Left kidney (tissue), 2 donors: ENCODE results near the gene PRKG1. TPM values are rescaled to one million over a fixed set of nuclear protein-coding genes. Genes with fewer than 3 reads are reported as not detected.
"Not testable (repeated sequence)": the region's sequence is repeated elsewhere in the genome, so short reads cannot be mapped to it uniquely, and the experiment has no call there.

Experiments
- DNase-seq: peaks from one replicate; pipeline ENCODE4 v3.0.0-alpha.2; 2013
- polyA plus RNA-seq: library from polyadenylated mRNA; unstranded; fragments of 120-200 nt; gene quantifications from one replicate; pipeline ENCODE4 v1.2.1, GENCODE V29; 2013; ENCODE audit not compliant: insufficient read length

The PRKG1 gene
- polyA plus RNA-seq, 1 donor = 14.9 TPM

GRCh38 chr10:51117053-51117660, 42.9 kb downstream of the PRKG1 start:
- no peak for DNase-seq

- DNase-seq = peak; percentile 35
These were observed 43.5 kb downstream of the PRKG1 start for GRCh38 chr10:51117794-51118193.

GRCh38 chr10:51119441-51119840, 45.2 kb downstream of the PRKG1 start:
- DNase-seq = no peak

GRCh38 chr10:51121861-51122260, 47.6 kb downstream of the PRKG1 start:
- DNase-seq = no peak

- no peak for DNase-seq
These were observed 50.6 kb downstream of the PRKG1 start for GRCh38 chr10:51124852-51125251.

GRCh38 chr10:51125518-51125917, 51.2 kb downstream of the PRKG1 start:
- no peak for DNase-seq

GRCh38 chr10:51129946-51130544, 55.8 kb downstream of the PRKG1 start:
- DNase-seq = no peak

- no peak for DNase-seq
These were observed 63.7 kb downstream of the PRKG1 start for GRCh38 chr10:51137756-51138529.

- no peak for DNase-seq
These were observed 64.9 kb downstream of the PRKG1 start for GRCh38 chr10:51139176-51139575.

GRCh38 chr10:51141010-51141409, 66.7 kb downstream of the PRKG1 start:
- DNase-seq = no peak

- no peak for DNase-seq
These were observed 70.0 kb downstream of the PRKG1 start for GRCh38 chr10:51144161-51144781.

- no peak for DNase-seq
These were observed 71.1 kb downstream of the PRKG1 start for GRCh38 chr10:51145375-51145774.

GRCh38 chr10:51147644-51148399, 73.5 kb downstream of the PRKG1 start:
- no peak for DNase-seq

GRCh38 chr10:51156926-51157325, 82.6 kb downstream of the PRKG1 start:
- DNase-seq = no peak

- no peak for DNase-seq
These were observed 84.5 kb downstream of the PRKG1 start for GRCh38 chr10:51158832-51159231.

- DNase-seq = no peak
These were observed 85.6 kb downstream of the PRKG1 start for GRCh38 chr10:51159841-51160240.

- DNase-seq = no peak
These were observed 87.7 kb downstream of the PRKG1 start for GRCh38 chr10:51162002-51162401.

- not testable (repeated sequence) for DNase-seq
These were observed 89.2 kb downstream of the PRKG1 start for GRCh38 chr10:51163380-51164049.

GRCh38 chr10:51168086-51168815, 94.0 kb downstream of the PRKG1 start:
- no peak for DNase-seq

- no peak for DNase-seq
These were observed 94.8 kb downstream of the PRKG1 start for GRCh38 chr10:51169111-51169510.
